ENCODE data around the gene CD83. TPM values are rescaled to one million over a fixed set of nuclear protein-coding genes. Genes with fewer than 3 reads are reported as not detected.

The CD83 gene
- total RNA-seq, 2 donors from 2014 or later = 19.9 to 26.6 TPM

GRCh38 chr6:14082771-14083170 is 34.8 kb upstream of the CD83 start:
- Mint-ChIP-seq H3K27ac (no peak overlapping the region), H3K36me3 (ENCODE audit: insufficient read depth in 2 of 2) (no peaks in the 10 kb centered on the region), H3K4me1 (ENCODE audit: low read depth) (peaks cover 32% of the 10 kb centered on the region), H3K27me3 (ENCODE audit: low read depth) (peaks cover 2% of the 10 kb centered on the region), H3K4me3 (no peak overlapping the region), H3K9me3 (peaks cover 0 to 1% of the 10 kb centered on the region in 2 donors)
- ATAC-seq (replicated peaks in 1 of 2) = no peak
- no peak for DNase-seq

- no peak overlapping the region for H3K4me3 Mint-ChIP-seq
- H3K4me1 Mint-ChIP-seq (ENCODE audit: low read depth) = peaks cover 30% of the 10 kb centered on the region
- peaks cover 0 to 1% of the 10 kb centered on the region in 2 donors for H3K9me3 Mint-ChIP-seq
- ATAC-seq (replicated peaks in 1 of 2) (no peak), DNase-seq (no peak)
- H3K27me3 Mint-ChIP-seq (ENCODE audit: low read depth) = peaks cover 7% of the 10 kb centered on the region
- H3K27ac Mint-ChIP-seq = no peak overlapping the region
- no peaks in the 10 kb centered on the region for H3K36me3 Mint-ChIP-seq (ENCODE audit: insufficient read depth in 2 of 2)
Observed at GRCh38 chr6:14083262-14083661, 34.3 kb upstream of the CD83 start.

GRCh38 chr6:14083751-14084150 is 33.8 kb upstream of the CD83 start:
- Mint-ChIP-seq H3K27me3 (ENCODE audit: low read depth) (peaks cover 12% of the 10 kb centered on the region), H3K36me3 (ENCODE audit: insufficient read depth in 2 of 2) (no peaks in the 10 kb centered on the region), H3K27ac (no peak overlapping the region), H3K4me1 (ENCODE audit: low read depth) (peaks cover 31% of the 10 kb centered on the region), H3K9me3 (no peaks in the 10 kb centered on the region), H3K4me3 (no peak overlapping the region)
- no peak for ATAC-seq (replicated peaks in 1 of 2)
- no peak for DNase-seq

GRCh38 chr6:14084388-14084787 is 33.2 kb upstream of the CD83 start:
- H3K4me1 Mint-ChIP-seq (ENCODE audit: low read depth) = peaks cover 29% of the 10 kb centered on the region
- ATAC-seq (replicated peaks in 1 of 2) = no peak
- H3K4me3 Mint-ChIP-seq = no peak overlapping the region
- H3K36me3 Mint-ChIP-seq (ENCODE audit: insufficient read depth in 2 of 2) = no peaks in the 10 kb centered on the region
- no peaks in the 10 kb centered on the region for H3K9me3 Mint-ChIP-seq
- H3K27ac Mint-ChIP-seq = no peak overlapping the region
- H3K27me3 Mint-ChIP-seq (ENCODE audit: low read depth) = peaks cover 13% of the 10 kb centered on the region
- no peak for DNase-seq

GRCh38 chr6:14085176-14085787 is 32.3 kb upstream of the CD83 start:
- Mint-ChIP-seq H3K4me1 (ENCODE audit: low read depth) (peaks cover 32% of the 10 kb centered on the region), H3K9me3 (no peaks in the 10 kb centered on the region), H3K36me3 (ENCODE audit: insufficient read depth in 2 of 2) (no peaks in the 10 kb centered on the region), H3K27me3 (ENCODE audit: low read depth) (peaks cover 13% of the 10 kb centered on the region), H3K27ac (no peak overlapping the region), H3K4me3 (no peak overlapping the region)
- ATAC-seq (replicated peaks in 1 of 2) (no peak), DNase-seq (no peak)

- peaks cover 13% of the 10 kb centered on the region for H3K27me3 Mint-ChIP-seq (ENCODE audit: low read depth)
- no peaks in the 10 kb centered on the region for H3K36me3 Mint-ChIP-seq (ENCODE audit: insufficient read depth in 2 of 2)
- peaks cover 43% of the 10 kb centered on the region for H3K4me1 Mint-ChIP-seq (ENCODE audit: low read depth)
- H3K27ac Mint-ChIP-seq = no peak overlapping the region
- no peak overlapping the region for H3K4me3 Mint-ChIP-seq
- DNase-seq = no peak
- no peaks in the 10 kb centered on the region for H3K9me3 Mint-ChIP-seq
- no peak for ATAC-seq (replicated peaks in 1 of 2)
Observed at GRCh38 chr6:14086701-14087100, 30.9 kb upstream of the CD83 start.

- Mint-ChIP-seq H3K36me3 (ENCODE audit: insufficient read depth in 2 of 2) (peaks cover 0 to 2% of the 10 kb centered on the region in 2 donors), H3K27me3 (ENCODE audit: low read depth) (peaks cover 13% of the 10 kb centered on the region), H3K4me3 (peak overlapping the region in 1 of 2 donors; percentile 17), H3K27ac (peak overlapping the region; percentile 43), H3K9me3 (peaks cover 0 to 2% of the 10 kb centered on the region in 2 donors), H3K4me1 (ENCODE audit: low read depth) (peaks cover 52% of the 10 kb centered on the region)
- DNase-seq = no peak
- peak; percentile 21 to 24 for ATAC-seq (replicated peaks in 1 of 2)
Observed at GRCh38 chr6:14088600-14089192, 28.9 kb upstream of the CD83 start.

GRCh38 chr6:14089224-14089623 is 28.3 kb upstream of the CD83 start:
- Mint-ChIP-seq H3K27me3 (ENCODE audit: low read depth) (peaks cover 13% of the 10 kb centered on the region), H3K4me1 (ENCODE audit: low read depth) (peaks cover 57% of the 10 kb centered on the region), H3K27ac (no peak overlapping the region), H3K36me3 (ENCODE audit: insufficient read depth in 2 of 2) (peaks cover 0 to 2% of the 10 kb centered on the region in 2 donors), H3K9me3 (peaks cover 0 to 2% of the 10 kb centered on the region in 2 donors), H3K4me3 (peak overlapping the region in 1 of 2 donors; percentile 17)
- ATAC-seq (replicated peaks in 1 of 2) = peak; percentile 74 to 76
- no peak for DNase-seq

GRCh38 chr6:14091339-14091978 is 26.1 kb upstream of the CD83 start:
- H3K4me3 Mint-ChIP-seq = no peak overlapping the region
- peaks cover 0 to 2% of the 10 kb centered on the region in 2 donors for H3K9me3 Mint-ChIP-seq
- H3K4me1 Mint-ChIP-seq (ENCODE audit: low read depth) = peaks cover 77% of the 10 kb centered on the region
- H3K27me3 Mint-ChIP-seq (ENCODE audit: low read depth) = peaks cover 13% of the 10 kb centered on the region
- no peak for DNase-seq
- peak; percentile 28 to 44 for ATAC-seq (replicated peaks in 1 of 2)
- H3K27ac Mint-ChIP-seq = no peak overlapping the region
- H3K36me3 Mint-ChIP-seq (ENCODE audit: insufficient read depth in 2 of 2) = peaks cover 0 to 2% of the 10 kb centered on the region in 2 donors

GRCh38 chr6:14092316-14092715 is 25.3 kb upstream of the CD83 start:
- Mint-ChIP-seq H3K9me3 (peaks cover 0 to 2% of the 10 kb centered on the region in 2 donors), H3K4me3 (no peak overlapping the region), H3K4me1 (ENCODE audit: low read depth) (peaks cover 71% of the 10 kb centered on the region), H3K36me3 (ENCODE audit: insufficient read depth in 2 of 2) (peaks cover 0 to 2% of the 10 kb centered on the region in 2 donors), H3K27me3 (ENCODE audit: low read depth) (peaks cover 13% of the 10 kb centered on the region), H3K27ac (no peak overlapping the region)
- no peak for DNase-seq
- ATAC-seq (replicated peaks in 1 of 2) = no peak

- Mint-ChIP-seq H3K4me1 (ENCODE audit: low read depth) (peaks cover 69% of the 10 kb centered on the region), H3K4me3 (no peak overlapping the region), H3K27ac (no peak overlapping the region), H3K27me3 (ENCODE audit: low read depth) (peaks cover 7% of the 10 kb centered on the region), H3K36me3 (ENCODE audit: insufficient read depth in 2 of 2) (peaks cover 0 to 2% of the 10 kb centered on the region in 2 donors), H3K9me3 (peaks cover 0 to 2% of the 10 kb centered on the region in 2 donors)
- DNase-seq (no peak), ATAC-seq (replicated peaks in 1 of 2) (no peak)
Observed at GRCh38 chr6:14092838-14093789, 24.5 kb upstream of the CD83 start.

GRCh38 chr6:14094721-14095120 is 22.9 kb upstream of the CD83 start:
- Mint-ChIP-seq H3K27ac (peak overlapping the region; percentile 46), H3K36me3 (ENCODE audit: insufficient read depth in 2 of 2) (peaks cover 0 to 2% of the 10 kb centered on the region in 2 donors), H3K4me3 (no peak overlapping the region), H3K27me3 (ENCODE audit: low read depth) (no peaks in the 10 kb centered on the region), H3K4me1 (ENCODE audit: low read depth) (peaks cover 55% of the 10 kb centered on the region), H3K9me3 (peaks cover 0 to 2% of the 10 kb centered on the region in 2 donors)
- DNase-seq (no peak), ATAC-seq (replicated peaks in 1 of 2) (no peak)

Measured in activated T-cell treated with anti-CD3 and anti-CD28 coated beads, Interleukin-2, amount 50 U/mL, for 72 hours (primary cell).